GM21619 (cell line): Measurements from ENCODE around the gene CASKIN1.
A peak's percentile ranks its signal among the peaks of the same experiment; 100 is the strongest.
"Not testable (repeated sequence)": the region's sequence is repeated elsewhere in the genome, so short reads cannot be mapped to it uniquely, and the experiment has no call there.

Experiments
- ATAC-seq: cut with Tn5 transposase; IDR thresholded peaks from one replicate; pipeline ENCODE4 v1.9.1; 2021; ENCODE audit not compliant: unreplicated experiment

CASKIN1 gene

GRCh38 chr16:2210009-2210332 is 13.6 kb upstream of the CASKIN1 start:
- ATAC-seq: no peak

- ATAC-seq: no peak
These were observed 13.0 kb upstream of the CASKIN1 start for GRCh38 chr16:2209258-2210008.

DNA sequence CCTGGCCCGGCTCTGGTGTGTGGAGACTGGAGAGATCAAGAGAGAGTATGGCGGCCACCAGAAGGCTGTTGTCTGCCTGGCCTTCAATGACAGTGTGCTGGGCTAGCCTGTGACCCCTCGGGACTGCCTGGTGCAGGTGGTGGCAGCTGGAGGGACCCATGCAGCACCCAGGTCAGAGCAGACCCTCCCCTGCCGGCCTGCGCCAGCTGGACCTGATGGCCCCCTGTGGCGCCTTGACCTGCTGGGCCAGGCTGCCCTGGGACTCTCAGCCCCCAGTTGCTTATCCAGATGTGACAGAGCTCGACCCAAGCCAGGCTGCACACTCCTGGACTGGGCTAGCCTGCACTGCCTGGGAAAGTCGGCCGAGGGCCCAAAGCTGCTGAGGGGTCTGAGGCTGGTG is 12.4 kb upstream of the CASKIN1 start:
- no peak for ATAC-seq

DNA sequence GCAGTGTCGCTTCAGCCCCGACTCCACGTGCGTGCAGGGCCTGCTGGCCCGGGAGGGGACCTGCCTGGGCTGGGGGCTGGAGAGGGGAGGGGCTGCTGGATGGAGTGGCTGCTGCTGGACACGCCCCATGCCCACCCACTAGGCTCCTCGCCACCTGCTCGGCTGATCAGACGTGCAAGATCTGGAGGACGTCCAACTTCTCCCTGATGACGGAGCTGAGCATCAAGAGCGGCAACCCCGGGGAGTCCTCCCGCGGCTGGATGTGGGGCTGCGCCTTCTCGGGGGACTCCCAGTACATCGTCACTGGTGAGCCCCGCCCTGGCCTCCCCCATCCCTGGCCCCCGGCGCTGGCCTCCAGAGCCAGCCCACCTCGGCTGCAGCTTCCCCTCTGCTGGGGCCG is 11.9 kb upstream of the CASKIN1 start:
- ATAC-seq: no peak

DNA sequence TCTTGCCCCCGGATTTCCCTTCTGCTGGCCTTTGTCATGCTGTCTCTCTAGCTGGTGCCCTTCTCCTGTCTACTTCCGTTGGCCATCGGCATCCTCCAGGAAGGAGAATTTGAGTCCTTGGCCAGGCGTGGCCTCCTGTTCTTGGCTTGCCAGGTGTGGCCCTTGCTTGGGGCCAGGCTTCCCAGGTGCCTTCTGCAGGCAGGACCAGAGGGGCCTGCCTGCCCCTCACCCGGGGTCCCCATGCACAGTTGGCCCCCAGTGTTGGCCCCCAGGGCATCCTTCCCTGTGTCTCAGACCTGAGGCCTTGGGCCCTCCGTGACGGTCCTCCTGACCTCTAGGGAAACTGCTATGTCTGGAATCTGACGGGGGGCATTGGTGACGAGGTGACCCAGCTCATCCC is 11.5 kb upstream of the CASKIN1 start:
- no peak for ATAC-seq

- no peak for ATAC-seq
These were observed 10.5 kb upstream of the CASKIN1 start for GRCh38 chr16:2206780-2207433.

DNA sequence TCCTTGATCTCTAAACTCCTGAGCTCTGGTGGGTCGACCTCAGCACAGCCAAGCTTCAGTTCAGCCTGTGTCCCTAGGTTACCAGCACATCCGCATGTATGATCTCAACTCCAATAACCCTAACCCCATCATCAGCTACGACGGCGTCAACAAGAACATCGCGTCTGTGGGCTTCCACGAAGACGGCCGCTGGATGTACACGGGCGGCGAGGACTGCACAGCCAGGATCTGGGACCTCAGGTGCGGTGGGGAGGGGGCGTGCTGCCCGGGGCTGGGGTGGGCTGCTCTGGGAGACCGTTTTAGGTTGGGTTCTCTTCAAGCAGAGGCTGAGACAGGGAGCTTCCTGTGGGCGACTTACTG is 10.0 kb upstream of the CASKIN1 start:
- no peak for ATAC-seq

DNA sequence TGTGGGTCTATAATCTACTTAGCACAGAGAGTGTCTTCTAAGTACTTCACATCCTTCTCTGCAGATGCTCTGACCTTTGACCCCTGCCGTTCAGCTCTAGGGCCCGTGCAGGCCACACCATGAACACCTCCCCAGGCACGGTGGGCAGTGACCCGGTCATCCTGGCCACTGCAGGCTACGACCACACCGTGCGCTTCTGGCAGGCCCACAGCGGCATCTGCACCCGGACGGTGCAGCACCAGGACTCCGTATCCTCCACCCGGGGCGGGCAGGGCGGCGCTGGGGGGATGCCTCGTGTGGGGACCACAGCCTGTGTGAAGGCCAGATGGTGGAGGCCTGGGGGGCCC is 9.5 kb upstream of the CASKIN1 start:
- ATAC-seq: peak; percentile 27

GRCh38 chr16:2205104-2205966 is 8.9 kb upstream of the CASKIN1 start, which contains the start of gene MLST8:
MLST8 (plus strand) TSS chr16:2205454; CDS start chr16:2206086, 632 bp downstream.
- ATAC-seq: peak; percentile 54

GRCh38 chr16:2204416-2205103 is 8.2 kb upstream of the CASKIN1 start:
- no peak for ATAC-seq

DNA sequence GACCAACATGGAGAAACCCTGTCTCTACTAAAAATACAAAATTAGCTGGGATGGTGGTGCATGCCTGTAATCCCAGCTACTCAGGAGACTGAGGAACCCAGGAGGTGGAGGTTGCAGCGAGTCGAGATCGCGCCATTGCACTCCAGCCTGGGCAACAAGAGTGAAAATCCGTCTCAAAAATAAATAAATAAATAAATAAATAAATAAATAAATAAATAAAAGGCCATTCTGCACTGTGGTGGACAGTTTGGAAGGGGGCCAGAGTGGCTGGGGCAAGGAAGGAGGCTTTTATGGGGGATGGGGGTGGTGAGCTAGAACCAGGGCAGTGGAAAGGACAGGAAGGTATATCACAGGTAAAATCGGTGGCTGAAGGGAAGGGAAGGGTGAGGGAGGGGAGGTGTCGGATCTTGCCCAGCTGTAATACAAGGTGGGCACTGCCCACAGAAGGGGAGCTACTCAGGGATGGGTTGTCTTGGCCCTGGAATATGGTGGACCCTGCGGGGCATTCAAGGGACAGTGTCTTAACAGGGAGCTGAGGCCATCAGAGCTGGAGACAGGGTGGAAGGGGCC is 6.8 kb upstream of the CASKIN1 start:
- ATAC-seq: not testable (repeated sequence)

GRCh38 chr16:2200313-2200712 is 3.9 kb upstream of the CASKIN1 start:
- ATAC-seq: no peak

- ATAC-seq: no peak
These were observed 3.3 kb upstream of the CASKIN1 start for GRCh38 chr16:2199621-2200139.

DNA sequence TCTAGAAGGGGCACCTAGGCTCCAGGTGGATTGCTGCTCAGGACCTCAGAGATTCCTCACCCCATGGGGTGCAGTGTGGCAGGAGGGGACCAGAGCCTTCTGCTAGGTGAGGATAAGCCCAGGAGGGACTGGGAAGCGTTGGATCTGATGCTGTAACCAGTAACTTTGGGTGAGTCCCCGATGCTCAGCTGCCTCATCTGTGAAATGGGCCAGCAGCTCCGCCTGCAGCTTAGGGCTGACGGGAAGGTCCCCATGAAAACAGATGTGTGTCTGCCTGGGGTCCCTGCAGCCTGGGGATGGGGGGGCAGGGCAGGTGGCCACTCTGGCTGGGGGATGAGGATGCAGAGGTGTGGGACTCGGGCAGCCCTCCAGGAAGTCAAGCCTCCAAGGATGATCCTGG is 2.7 kb upstream of the CASKIN1 start:
- no peak for ATAC-seq

DNA sequence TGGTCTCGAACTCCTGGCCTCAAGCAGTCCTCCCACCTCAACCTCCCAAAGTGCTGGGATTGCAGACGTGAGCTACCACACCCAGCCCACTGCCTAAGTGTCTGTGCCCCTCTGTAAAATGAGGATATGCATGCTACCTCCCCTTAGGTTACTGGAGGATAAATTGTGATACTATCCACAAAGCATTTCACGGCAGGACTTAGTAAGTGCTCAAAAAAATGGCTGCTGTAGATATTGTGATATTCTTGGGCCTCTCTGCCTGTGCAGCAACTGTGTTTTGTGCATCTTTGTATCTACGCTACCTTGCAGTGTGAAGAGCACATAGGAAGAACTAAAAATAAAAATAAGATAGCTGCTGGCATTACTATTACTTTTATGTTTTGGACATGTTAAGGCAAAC is 1.9 kb upstream of the CASKIN1 start:
- no peak for ATAC-seq

- no peak for ATAC-seq
These were observed 1.4 kb upstream of the CASKIN1 start for GRCh38 chr16:2197765-2198164.

- ATAC-seq: no peak
These were observed 641 bp upstream of the CASKIN1 start for GRCh38 chr16:2196981-2197511.

DNA sequence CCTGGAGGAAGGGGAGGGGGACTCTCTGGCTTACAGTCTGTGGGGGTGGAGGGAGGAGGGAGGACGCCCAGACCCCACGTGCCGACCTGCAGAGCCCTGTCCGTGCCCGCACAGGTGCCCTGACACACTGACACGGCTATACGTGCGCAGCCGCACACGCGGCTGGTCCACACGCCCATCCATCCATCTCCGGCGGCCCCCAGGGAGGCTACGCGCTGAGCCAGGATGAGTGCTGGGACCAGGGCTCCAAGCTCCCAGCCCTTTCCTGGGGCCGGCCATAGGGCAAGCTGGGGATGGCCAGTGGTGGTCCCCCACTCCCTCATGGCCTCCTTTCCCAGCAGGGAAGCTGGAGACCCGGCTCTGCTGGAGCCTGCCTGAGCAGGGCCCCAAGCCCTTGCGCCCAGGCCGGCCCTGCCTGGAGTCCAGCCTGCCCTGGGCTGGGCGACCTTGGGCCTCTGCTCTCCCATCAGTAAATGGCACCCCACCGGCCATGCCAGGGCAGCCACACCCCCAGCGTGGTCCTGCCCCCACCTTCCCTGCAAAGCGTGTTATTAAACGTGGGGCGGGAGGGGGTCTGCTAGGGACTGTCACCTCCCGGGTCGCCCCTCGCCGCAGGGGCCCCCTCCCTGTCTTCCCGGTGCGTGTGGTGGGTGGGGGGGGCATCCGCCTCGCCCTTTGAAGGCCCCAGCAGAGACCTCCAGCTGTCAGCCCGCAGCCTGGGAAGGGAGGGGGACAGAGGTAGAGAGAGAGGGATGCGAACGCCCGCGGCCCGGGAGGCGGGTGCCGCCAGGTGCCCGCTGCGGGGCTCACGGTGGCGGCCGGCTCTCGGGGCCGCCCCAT is 863 bp downstream of the CASKIN1 start:
- no peak for ATAC-seq

GRCh38 chr16:2194852-2195321 is 1.5 kb downstream of the CASKIN1 start:
- no peak for ATAC-seq
